ENCODE results near the gene TMCC3.

Gene TMCC3

DNA sequence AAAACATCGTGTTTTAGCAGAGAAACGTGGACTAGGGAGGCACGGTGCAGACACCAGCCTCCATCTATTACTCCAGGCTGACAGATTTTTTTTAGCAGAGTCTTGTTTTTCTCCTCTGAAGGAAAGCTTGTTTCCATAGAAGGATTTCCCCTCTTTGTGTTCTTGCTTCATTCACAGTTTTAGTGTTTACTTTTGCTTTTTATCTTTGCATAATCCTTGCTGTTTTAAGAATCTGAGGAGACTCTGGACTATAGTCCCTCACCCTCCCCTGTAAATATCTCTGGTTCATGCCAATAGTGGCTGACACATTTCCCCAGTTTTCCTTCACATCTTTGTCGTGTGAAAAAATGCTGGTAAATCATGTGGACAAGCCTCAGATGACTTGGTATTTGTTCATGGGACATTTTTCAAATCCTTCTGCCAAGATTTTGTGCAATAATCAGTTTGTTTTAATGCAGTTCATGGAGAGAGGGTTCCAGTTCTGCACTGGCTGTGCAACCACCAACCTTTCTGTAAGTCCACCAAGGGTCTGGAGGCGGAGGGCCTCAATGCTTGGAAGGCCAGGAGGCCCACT is 39.9 kb upstream of the TMCC3 start:
- no peak for DNase-seq (ENCODE audit: extremely low spot score)
- CTCF ChIA-PET: interaction anchor here (0.8 to 1.6 kb wide), 6 partner anchors 8 to 28 kb away, joined by 3 to 5 read pairs (median 4); no protein-coding TSS in a partner anchor
- TF ChIP-seq, protein P1, sequence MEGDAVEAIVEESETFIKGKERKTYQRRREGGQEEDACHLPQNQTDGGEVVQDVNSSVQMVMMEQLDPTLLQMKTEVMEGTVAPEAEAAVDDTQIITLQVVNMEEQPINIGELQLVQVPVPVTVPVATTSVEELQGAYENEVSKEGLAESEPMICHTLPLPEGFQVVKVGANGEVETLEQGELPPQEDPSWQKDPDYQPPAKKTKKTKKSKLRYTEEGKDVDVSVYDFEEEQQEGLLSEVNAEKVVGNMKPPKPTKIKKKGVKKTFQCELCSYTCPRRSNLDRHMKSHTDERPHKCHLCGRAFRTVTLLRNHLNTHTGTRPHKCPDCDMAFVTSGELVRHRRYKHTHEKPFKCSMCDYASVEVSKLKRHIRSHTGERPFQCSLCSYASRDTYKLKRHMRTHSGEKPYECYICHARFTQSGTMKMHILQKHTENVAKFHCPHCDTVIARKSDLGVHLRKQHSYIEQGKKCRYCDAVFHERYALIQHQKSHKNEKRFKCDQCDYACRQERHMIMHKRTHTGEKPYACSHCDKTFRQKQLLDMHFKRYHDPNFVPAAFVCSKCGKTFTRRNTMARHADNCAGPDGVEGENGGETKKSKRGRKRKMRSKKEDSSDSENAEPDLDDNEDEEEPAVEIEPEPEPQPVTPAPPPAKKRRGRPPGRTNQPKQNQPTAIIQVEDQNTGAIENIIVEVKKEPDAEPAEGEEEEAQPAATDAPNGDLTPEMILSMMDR (IDR thresholded peaks at IDR 0.05; ENCODE audit: control extremely low read depth, extremely low read depth, low read depth, missing control alignments): no peak
- POLR2A ChIA-PET: no interaction called here

- ChIA-PET POLR2A (no interaction called here), CTCF (interaction anchor here (0.8 to 1.6 kb wide), 7 partner anchors 9 to 86 kb away, joined by 3 to 5 read pairs (median 3); no protein-coding TSS in a partner anchor)
- DNase-seq (ENCODE audit: extremely low spot score): no peak
- TF ChIP-seq, protein P1 (IDR thresholded peaks at IDR 0.05; ENCODE audit: control extremely low read depth, extremely low read depth, low read depth, missing control alignments): no peak
Measured at GRCh38 chr12:94689646-94690036, 39.3 kb upstream of the TMCC3 start.

DNA sequence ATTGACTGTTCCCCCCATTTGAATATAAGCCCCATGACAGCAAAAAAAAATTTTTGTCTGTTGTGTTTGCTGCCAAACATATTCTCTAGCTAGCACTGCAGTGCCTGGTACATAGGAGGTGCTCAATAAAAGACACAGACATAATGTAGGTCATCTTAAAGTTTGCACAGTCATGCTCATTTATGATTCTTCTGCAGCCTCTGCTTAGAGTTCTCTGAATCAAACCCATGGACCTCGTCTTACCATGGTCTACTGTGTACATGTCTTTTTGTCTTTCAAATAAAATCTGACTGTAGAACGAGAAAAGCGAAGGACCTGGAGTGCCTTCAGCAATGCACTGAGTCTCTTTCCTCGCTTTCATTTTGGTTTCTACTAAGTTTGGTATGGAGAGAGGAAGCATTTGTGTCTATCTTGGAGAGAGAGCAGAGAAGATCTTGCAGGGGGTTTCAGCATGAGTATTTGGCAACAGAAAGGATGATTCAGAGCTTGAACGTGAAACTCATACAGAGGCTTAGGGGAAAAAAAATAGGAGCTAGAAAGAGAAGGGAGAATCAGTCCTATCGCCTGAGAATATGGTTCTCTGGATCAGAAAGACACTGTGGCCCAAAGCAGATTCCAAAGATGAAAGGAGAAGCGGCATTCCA is 38.8 kb upstream of the TMCC3 start:
- DNase-seq (ENCODE audit: extremely low spot score): peak; percentile 29
- ChIA-PET CTCF (interaction anchor here (0.8 to 1.6 kb wide), 7 partner anchors 9 to 85 kb away, joined by 3 to 5 read pairs (median 3); no protein-coding TSS in a partner anchor), POLR2A (no interaction called here)
- TF ChIP-seq, protein P1 (IDR thresholded peaks at IDR 0.05; ENCODE audit: control extremely low read depth, extremely low read depth, low read depth, missing control alignments): no peak

- TF ChIP-seq, protein P1 (IDR thresholded peaks at IDR 0.05; ENCODE audit: control extremely low read depth, extremely low read depth, low read depth, missing control alignments): no peak
- POLR2A ChIA-PET: no interaction called here
- DNase-seq (ENCODE audit: extremely low spot score): no peak
- CTCF ChIA-PET: no interaction called here
Measured at GRCh38 chr12:94687891-94688290, 37.5 kb upstream of the TMCC3 start.

- DNase-seq (ENCODE audit: extremely low spot score): no peak
- ChIA-PET CTCF (no interaction called here), POLR2A (no interaction called here)
- TF ChIP-seq, protein P1 (IDR thresholded peaks at IDR 0.05; ENCODE audit: control extremely low read depth, extremely low read depth, low read depth, missing control alignments): no peak
Measured at GRCh38 chr12:94686834-94687628, 36.7 kb upstream of the TMCC3 start.

- DNase-seq (ENCODE audit: extremely low spot score): no peak
- TF ChIP-seq, protein P1 (IDR thresholded peaks at IDR 0.05; ENCODE audit: control extremely low read depth, extremely low read depth, low read depth, missing control alignments): no peak
- ChIA-PET CTCF (interaction anchor here (1.3 kb wide), 1 partner anchor 18 kb away, joined by 4 read pairs; no protein-coding TSS in a partner anchor), POLR2A (no interaction called here)
Measured at GRCh38 chr12:94684416-94685142, 34.2 kb upstream of the TMCC3 start.

Measured in GM10248 (cell line).